GM12892 (cell line): ENCODE data around the gene LRRC4B.

Experiments used
- DNase-seq: peaks from one replicate; pipeline ENCODE4 v3.0.0; 2011; ENCODE audit not compliant: insufficient read length
- FAIRE-seq: peaks from 2 replicates; lab custom pipeline; 2011; peaks lifted over from hg19 to GRCh38; lab: Jason Lieb, UNC
- POLR2A ChIP-seq: IDR thresholded peaks from 2 replicates; pipeline ENCODE4 v1.6.1; 2011; ENCODE audit warnings: low read depth, low read length, control low read depth
- POLR2AphosphoS5 ChIP-seq: IDR thresholded peaks from 2 replicates; pipeline ENCODE4 v1.6.1; 2011; ENCODE audit warnings: low read depth, low read length, control low read depth
- TAF1 ChIP-seq: IDR thresholded peaks from 2 replicates; pipeline ENCODE4 v1.6.1; 2011; ENCODE audit warnings: low read depth, mild to moderate bottlenecking, control low read depth, low read length, borderline replicate concordance

LRRC4B gene

DNA sequence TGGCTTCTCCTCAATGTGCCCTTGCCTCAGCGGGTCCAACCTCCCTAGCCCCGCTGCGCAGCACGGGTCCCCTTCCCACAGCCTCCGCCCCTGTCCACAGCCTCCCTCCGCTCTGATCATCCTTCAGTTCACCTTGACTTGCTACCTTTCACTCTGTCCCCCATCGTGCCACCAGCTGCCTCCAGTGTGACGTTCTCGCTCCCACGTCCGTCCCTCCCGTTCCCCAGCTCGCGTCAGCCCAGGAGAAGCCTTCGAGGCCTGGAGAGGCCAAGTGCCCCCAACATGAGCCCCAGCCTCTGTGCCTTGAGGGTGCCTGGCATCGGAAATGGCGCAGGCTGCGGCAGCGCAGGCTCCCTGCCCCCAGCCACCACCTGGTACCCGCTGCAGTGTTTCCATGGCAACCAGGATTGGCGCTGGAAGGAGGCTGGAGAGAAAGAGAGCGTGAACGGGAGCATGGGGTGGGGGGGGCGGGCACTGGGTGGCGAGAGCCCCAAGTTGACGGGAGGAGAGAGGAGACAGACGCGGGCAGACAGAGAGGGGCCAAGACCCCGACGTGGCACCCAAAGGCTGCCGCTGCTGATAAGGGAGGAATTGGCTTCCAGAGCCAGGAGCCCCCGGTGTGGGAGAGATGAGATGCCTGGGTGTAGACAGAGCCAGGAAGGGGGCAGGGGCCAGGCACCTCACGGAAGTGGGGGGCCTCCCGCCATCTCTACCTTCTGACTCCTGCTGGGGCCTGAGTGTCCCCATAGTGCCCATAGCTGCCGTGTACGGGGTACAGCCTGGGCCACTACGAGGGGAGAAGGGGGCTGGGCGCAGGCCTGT lies 53.7 kb downstream of the LRRC4B start:
- TF ChIP-seq POLR2AphosphoS5 (no peak), TAF1 (no peak), POLR2A (no peak)
- DNase-seq (no peak), FAIRE-seq (no peak)

DNA sequence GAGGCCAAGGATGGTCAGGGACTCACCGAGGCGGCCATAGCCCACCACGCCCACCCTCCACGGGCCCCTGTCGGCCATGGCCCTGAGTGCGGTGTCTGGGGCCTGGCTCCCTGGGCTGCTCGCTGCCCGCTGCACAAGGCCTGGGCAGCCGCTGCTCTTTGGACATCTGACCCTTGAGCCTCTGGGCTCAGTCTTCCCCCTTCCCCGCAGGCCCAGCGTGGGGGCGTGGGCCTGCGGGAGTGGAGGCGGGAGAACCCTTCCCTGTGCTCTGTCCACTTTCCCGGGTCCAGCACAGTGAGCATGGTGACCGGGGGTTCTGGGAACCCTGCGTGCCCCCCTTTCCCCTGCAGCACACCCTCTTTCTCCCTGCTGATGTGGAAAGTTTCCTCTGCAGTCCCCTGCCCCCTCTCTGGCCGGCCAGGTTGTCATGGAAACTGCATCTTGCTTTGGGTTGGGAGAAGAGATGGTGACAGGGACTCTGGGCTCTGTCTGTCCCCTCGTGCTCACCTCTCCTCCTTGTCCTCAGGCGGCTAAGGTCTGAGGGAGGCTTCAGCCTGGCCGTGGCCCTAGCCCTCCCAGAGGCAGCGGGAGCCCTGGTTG lies 54.4 kb downstream of the LRRC4B start, which contains the start of gene ASPDH:
ASPDH (minus strand) TSS at position 168 of the 600 bp plus-strand sequence; CDS start at position 78, 90 bp downstream.
- DNase-seq (no peak), FAIRE-seq (no peak)
- TF ChIP-seq POLR2A: no peak
- no peak for TF ChIP-seq TAF1
- no peak for TF ChIP-seq POLR2AphosphoS5

DNA sequence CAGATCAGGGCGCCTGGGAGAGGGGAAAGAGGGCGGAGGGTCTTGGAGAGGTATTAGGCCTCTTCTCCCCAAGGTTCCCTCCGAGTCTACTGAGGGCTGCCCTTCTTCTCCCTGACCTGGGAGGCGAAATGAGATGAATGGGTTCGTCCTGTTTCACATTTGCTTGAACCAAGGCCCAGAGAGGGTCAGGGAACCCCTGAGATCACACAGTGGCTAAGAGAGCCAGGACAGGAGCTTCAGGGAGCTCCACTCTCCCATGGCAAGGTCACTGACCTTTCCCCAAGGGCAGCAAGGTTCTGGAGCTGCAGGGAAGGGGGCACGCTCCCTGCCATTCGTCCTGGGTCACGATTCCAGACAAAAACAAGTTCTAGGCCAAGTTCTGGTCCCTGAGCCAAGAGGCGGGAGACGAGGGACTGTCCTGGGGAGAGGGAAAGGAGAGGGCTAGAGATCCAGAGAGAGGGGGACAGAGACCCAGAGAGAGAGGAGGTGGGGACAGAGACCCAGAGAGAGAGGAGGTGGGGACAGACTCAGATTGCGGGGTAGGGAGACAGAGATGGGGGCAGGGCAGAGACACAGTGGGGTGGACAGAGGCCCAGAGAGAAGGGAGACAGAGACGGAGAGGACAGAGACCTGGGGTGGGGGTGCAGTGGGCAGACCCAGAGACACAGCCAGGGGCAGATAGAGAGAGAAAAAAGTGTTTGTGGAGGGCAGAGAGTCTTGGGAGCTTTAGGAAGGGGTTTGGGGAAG lies 55.1 kb downstream of the LRRC4B start:
- no peak for FAIRE-seq
- TF ChIP-seq POLR2A: no peak
- TF ChIP-seq POLR2AphosphoS5: no peak
- no peak for TF ChIP-seq TAF1
- no peak for DNase-seq

DNA sequence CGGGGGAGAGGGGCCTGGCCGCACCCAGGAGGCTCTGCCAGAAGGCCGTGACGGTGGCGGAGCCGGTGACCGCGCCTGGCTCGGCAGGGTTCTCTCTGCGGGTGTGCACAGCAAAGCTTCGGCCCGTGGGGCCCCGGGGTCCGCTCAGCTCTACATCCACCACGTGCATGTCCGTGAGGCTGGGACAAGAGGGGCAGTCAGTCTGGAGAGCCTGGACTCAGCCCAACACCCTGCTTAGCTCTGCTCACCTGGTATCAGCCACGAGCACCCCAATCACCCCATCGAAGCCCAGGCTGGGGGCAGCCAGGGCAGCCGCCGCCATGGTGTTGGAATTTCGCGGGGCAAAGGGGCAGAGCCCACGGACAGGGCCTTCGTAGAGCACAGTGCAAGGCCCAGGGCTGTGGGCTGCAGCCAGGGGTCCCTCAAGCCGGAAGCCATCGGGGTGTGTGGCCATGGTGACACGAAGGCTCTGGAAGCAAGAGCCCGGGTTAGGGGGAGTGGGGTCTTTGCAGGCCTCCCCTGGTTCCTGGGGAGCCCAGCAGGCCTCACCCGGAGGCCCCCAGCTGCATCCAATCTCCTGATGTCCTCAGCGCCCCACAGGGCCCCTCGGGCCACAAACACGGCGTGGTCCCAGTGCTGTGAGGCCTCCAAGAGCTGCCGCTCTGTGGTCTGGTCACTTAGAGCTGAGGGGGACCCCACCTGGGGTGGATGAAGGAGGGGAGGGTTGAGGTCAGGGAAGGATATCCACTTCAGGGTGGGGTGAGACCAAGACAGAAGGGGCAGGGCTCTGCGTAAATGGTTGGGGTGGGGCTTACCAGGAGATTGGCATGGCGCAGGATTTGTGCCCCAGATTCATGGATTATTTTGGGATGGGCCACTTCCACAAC lies 55.9 kb downstream of the LRRC4B start:
- no peak for FAIRE-seq
- DNase-seq: no peak

DNA sequence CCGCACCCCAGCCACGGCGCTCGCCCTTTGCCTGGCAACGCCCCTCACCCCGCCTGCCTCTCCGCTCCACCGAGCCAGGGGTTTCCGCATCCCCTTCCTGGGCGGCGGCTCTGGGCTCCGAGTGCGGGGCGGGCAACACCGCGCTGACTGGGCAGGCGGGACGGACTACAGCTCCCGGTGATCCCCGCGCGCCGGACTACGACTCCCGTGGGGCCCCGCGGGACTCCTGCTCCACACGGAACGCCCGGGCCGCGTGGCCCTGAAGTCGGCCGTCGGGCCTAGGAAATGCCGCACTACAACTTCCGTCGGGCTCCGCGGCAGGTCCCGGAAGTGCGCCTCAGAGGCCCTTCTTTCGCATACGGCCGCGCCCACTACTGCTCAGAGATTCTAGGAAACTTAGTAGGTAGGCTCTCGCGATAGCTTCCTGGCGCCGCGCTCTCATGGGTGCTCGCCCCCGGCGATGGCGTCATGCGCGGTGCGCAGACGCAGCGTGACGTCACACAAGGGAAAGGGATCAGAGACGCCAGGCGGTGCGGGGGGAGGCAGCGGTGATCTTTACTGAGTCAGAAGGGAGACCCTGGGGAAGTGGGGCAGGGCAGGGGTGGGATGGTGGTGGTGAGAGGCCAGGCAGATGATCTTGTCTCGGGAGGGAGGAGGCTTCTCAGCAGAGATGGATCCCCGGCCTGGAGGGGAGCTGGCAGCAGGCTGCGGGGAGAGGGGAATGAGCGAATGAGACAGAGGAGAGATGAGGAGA lies 57.0 kb downstream of the LRRC4B start, which contains the start of gene JOSD2:
JOSD2 (minus strand) TSS at position 123 of the 754 bp plus-strand sequence. CDS start 760 bp downstream, outside the sequence.
- TF ChIP-seq POLR2A (peak; percentile 50; the same call in 1 of the 2 replicates), POLR2AphosphoS5 (no peak)
- FAIRE-seq: peak; percentile 99
- DNase-seq: peak; percentile 99

More for the DNA sequence above, 55.9 kb downstream of the LRRC4B start:
- no peak for TF ChIP-seq TAF1
- TF ChIP-seq POLR2A: no peak
- no peak for TF ChIP-seq POLR2AphosphoS5

DNA sequence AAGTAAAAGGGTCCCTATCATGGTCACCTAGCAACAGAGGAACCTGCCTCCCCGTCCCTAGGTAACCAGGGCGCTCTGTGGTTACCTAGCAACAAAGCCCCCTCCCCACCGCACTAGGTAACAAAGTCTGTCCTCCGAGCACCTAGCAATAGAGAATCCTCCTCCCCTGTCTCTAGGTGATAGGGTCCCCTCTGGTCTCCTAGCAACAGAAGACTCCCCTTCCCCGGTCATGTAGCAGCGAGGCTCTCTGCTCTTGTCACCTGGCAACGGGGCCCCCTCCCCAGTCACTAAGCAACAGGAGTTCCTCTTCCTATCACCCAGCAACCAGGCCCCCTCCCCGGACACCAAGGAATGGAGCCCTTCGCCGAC lies 57.6 kb downstream of the LRRC4B start:
- no peak for DNase-seq
- FAIRE-seq: no peak
- TF ChIP-seq POLR2AphosphoS5 (no peak), POLR2A (no peak), TAF1 (no peak)

DNA sequence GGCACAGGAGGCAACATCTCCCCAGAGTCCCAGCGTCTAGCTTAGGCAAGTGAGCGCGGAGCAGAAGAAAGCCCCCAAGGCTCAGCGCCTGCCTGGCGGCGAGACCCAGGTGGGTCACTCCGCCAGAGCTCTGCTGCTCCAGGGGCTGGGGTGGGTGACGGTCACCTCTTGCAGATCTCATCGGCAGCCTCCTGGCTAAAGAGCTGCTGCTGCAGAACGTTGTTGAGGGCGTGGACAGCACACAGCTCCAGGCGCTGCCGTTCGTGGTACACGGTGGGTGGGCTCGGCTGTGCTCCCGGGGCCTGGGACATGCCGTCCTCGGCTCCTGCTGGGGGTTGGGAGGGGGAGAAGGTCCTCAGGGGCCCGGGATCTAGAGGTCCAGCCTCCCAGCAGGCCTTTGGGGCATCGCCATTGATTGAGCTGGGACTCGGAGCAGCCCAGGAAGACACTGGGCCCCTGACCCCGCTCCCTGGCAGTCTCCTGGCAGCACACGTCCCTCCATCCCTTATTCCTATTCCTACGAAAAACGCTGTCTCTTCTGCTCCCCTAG lies 58.0 kb downstream of the LRRC4B start:
- TF ChIP-seq POLR2AphosphoS5 (no peak), POLR2A (no peak), TAF1 (no peak)
- FAIRE-seq: peak; percentile 46
- no peak for DNase-seq

DNA sequence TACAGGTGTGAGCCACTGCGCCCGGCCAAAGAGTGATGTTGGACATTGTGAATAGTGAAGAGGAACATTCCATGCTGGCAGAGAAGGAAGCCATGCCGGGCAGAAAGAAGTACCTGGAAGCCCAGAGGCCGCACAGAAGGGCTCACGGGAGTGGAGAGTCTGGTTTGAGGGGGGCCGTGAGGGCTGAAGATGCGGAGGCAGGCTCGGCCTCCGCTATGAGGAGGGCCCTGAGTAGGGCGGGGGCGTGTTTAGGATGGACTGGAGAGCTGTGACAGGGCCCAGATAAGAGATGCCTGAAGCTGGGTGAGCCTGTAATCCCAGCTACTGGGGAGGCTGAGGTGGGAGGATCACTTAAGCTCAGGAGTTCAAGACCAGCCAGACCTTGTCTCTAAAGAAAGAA lies 58.9 kb downstream of the LRRC4B start:
- FAIRE-seq: no peak
- TF ChIP-seq TAF1 (no peak), POLR2AphosphoS5 (no peak), POLR2A (no peak)

DNA sequence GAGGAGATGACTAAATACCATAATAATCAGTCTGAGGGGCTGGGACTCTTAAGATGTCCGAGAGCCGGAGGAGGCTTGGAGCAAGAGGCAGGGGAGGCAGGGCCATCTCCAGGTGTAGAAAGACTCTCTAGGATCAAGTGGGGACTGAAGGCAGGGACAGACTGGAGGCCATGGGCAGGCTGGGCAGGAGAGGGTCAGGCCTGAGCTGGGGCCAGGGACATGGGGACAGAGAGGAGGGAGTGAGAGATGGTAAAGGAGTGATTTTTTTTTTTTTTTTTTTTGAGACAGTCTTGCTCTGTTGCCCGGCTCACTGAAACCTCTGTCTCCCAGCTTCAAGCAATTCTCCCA lies 59.4 kb downstream of the LRRC4B start:
- FAIRE-seq: no peak

More for the DNA sequence above, 58.9 kb downstream of the LRRC4B start:
- no peak for DNase-seq

More for the DNA sequence above, 59.4 kb downstream of the LRRC4B start:
- TF ChIP-seq POLR2A (no peak), POLR2AphosphoS5 (no peak), TAF1 (no peak)
- DNase-seq: no peak
